Kidney (tissue), 14 donors: Measurements from ENCODE around the gene CFAP100. TPM values are rescaled to one million over a fixed set of nuclear protein-coding genes. Genes with fewer than 3 reads are reported as not detected.

Experiments used
- DNase-seq, 5 donors: peaks; one replicate each; pipeline ENCODE4 v3.0.0-alpha.2; 2013 to 2020
- FAIRE-seq: peaks from 2 replicates; lab custom pipeline; 2012; peaks lifted over from hg19 to GRCh38; lab: Jason Lieb, UNC
- H3K27ac ChIP-seq, 2 donors: one replicate each; pipeline ENCODE4 v1.7.0; 2013; ENCODE audit warnings: low read depth in 2 of 2, low read length in 2 of 2, inconsistent platforms in 1 of 2
- H3K27me3 ChIP-seq: one replicate; pipeline ENCODE4 v1.7.1; 2013; ENCODE audit warnings: low read length, inconsistent platforms; ENCODE audit not compliant: control insufficient read depth, insufficient read depth
- H3K36me3 ChIP-seq, 3 donors: one replicate each; pipeline versions ENCODE4 v1.7.0 to v1.7.1; 2013; ENCODE audit warnings: low read length in 3 of 3, control low read depth in 1 of 3, inconsistent platforms in 1 of 3; ENCODE audit not compliant: insufficient read depth in 3 of 3, control insufficient read depth in 2 of 3
- H3K4me1 ChIP-seq, 3 donors: one replicate each; pipeline versions ENCODE4 v1.7.0 to v1.7.1; 2013; ENCODE audit warnings: low read length in 3 of 3, inconsistent platforms in 1 of 3, low read depth in 1 of 3; ENCODE audit not compliant: control insufficient read depth in 2 of 3, insufficient read depth in 2 of 3
- H3K4me3 ChIP-seq, 3 donors: one replicate each; pipeline versions ENCODE4 v1.7.0 to v1.8.1; 2013; ENCODE audit warnings: low read length in 3 of 3, control low read depth in 1 of 3, inconsistent platforms in 1 of 3
- H3K9ac ChIP-seq, 3 donors: one replicate each; pipeline versions ENCODE4 v1.7.0 to v1.7.1; 2013; ENCODE audit warnings: low read length in 3 of 3, control low read depth in 1 of 3, inconsistent platforms in 1 of 3
- H3K9me3 ChIP-seq, 3 donors: one replicate each; pipeline versions ENCODE4 v1.7.0 to v1.7.1; 2013; ENCODE audit warnings: low read length in 3 of 3, control low read depth in 1 of 3, inconsistent platforms in 1 of 3; ENCODE audit not compliant: control insufficient read depth in 2 of 3, insufficient read depth in 1 of 3
- CTCF ChIP-seq: IDR thresholded peaks from 3 replicates; pipeline ENCODE4 v1.5.1; 2012; ENCODE audit warnings: mild to moderate bottlenecking, moderate library complexity, borderline replicate concordance; ENCODE audit not compliant: insufficient read depth; ENCODE audit errors: extremely low read depth
- intact Hi-C: fragments of 100-400 bp; cut with DNase I; formaldehyde crosslinking; loops from one replicate; pipeline ENCODE4 v1.11.1; 2022
- polyA plus RNA-seq: library from polyadenylated mRNA; stranded (reverse); fragments of 350-450 nt; fragmentation: Illumina TruSeq; extraction: RNeasy Lipid Tissue Mini Kit (QIAGEN cat#74804); gene quantifications from one replicate; pipeline ENCODE4 v1.2.3, GENCODE V29; 2014; ENCODE audit warnings: low read depth, low replicate concordance; ENCODE audit not compliant: insufficient read depth
- total RNA-seq: library from RNA; stranded (reverse); fragmentation: NEBNext Ultra II Directional; extraction: Animal tissue kit (Norgen Biotek cat#: 25700); gene quantifications from one replicate; pipeline ENCODE4 v1.2.1, GENCODE V29; 2021
- donor health status: control.
- donor health status: control.
- donor health status: control.
- donor health status: control.
- donor health status: control.
- donor health status: DM: yes; HTN: yes; CAD: no.
- donor health status: Normal renal cell carcinoma (clear cell type).

Gene CFAP100
- total and polyA plus RNA-seq, 2 donors from 2014 or later, result 0.60 TPM; not detected in 1

- intact Hi-C loops, result no loop called here
- peaks cover 10 to 48% (median 32%) of the 10 kb centered on the region in 3 donors for H3K36me3 ChIP-seq
- no peaks in the 10 kb centered on the region for H3K4me1 ChIP-seq
- no peak overlapping the region for H3K9ac ChIP-seq
- no peaks in the 10 kb centered on the region for H3K27me3 ChIP-seq
- no peak for TF ChIP-seq CTCF
- DNase-seq (peak in 2 of 5 donors; percentile 15 to 21), FAIRE-seq (no peak)
- H3K9me3 ChIP-seq, result no peaks in the 10 kb centered on the region
- no peak overlapping the region for H3K4me3 ChIP-seq
- no peak overlapping the region for H3K27ac ChIP-seq
Observed at GRCh38 chr3:126456211-126456610, 61.5 kb downstream of the CFAP100 start.

DNA sequence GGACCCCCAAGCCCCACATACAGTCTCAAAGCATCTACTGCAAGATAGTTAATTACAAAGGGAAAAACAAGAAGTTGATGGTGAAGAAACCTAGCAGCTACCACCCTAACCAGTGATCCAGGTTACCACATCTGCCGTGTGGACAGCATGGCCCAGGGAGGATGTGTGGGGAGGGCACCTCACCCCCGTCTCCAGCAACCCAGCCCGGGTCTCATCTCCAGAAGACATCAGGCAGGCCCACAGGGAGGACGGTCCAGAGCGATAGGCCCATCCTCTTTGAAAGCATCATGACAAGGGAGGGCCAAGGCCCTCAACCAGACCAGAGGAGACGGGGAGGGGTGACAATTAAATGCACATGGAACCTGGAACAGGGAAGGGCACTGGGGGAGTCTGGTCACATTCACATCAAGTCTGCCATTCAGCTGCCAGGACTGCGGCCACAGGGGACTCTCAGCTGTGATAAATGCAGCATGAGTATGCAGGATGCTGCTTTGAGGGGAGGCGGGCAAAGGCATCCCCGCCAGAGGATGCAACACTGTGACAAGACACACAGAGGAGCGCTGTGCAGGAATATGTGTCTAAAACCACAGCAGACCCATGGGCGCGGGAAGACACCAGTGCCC is 62.2 kb downstream of the CFAP100 start:
- peaks cover 11 to 48% (median 37%) of the 10 kb centered on the region in 3 donors for H3K36me3 ChIP-seq
- H3K4me3 ChIP-seq, result no peak overlapping the region
- DNase-seq (peak in 2 of 5 donors; percentile 16 to 54), FAIRE-seq (no peak)
- H3K27me3 ChIP-seq, result no peaks in the 10 kb centered on the region
- H3K27ac ChIP-seq, result no peak overlapping the region
- no peaks in the 10 kb centered on the region for H3K9me3 ChIP-seq
- TF ChIP-seq CTCF, result no peak
- H3K9ac ChIP-seq, result no peak overlapping the region
- intact Hi-C loops, result no loop called here
- H3K4me1 ChIP-seq, result no peaks in the 10 kb centered on the region

DNA sequence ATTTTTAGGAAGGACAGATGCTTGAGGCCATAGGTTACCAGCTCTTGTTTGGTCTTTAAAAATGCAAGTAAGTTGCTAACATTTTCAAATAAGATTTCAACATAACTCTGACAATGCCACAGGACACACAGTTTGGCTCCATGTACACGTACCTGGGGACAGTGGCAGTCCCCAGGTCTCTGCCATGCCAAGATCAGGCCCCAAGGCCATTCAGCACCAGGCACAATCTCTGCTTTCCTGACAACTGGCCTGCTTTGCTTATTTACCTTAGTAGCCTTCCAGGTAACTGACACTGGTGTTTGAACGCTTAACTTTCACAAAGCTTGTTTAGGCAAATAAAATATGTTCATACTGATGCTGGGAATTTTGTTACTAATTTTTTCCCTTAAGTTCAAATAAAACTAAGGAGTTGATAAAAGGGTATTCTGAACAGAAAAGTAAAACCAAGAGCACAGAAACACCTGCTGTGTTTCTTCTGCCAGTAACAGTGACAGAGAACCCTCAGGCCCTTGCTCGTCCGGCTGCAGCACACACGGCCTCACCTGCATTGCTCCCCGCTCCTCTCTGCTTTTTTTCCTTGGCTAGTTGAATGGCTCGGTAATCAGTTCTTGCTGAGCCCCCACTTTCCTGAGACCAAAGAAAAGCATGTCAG is 64.5 kb downstream of the CFAP100 start:
- DNase-seq, result no peak
- TF ChIP-seq CTCF, result no peak
- Histone ChIP-seq H3K36me3 (peaks cover 13 to 56% (median 38%) of the 10 kb centered on the region in 3 donors), H3K9me3 (no peaks in the 10 kb centered on the region), H3K27ac (no peak overlapping the region), H3K4me3 (no peak overlapping the region), H3K9ac (no peak overlapping the region), H3K4me1 (no peaks in the 10 kb centered on the region), H3K27me3 (no peaks in the 10 kb centered on the region)
- FAIRE-seq, result no peak
- intact Hi-C loops, result no loop called here
